NCI-H2081 (cell line): ENCODE measurements around the gene RPL37.
"Not testable (repeated sequence)": the region's sequence is repeated elsewhere in the genome, so short reads cannot be mapped to it uniquely, and the experiment has no call there.

Source experiments
- DNase-seq, 2 experiments: peaks; one replicate each; lab custom pipeline; 2025; lab: John Stamatoyannopoulos, UW

RPL37 gene

GRCh38 chr5:40834849-40835787, at the start of gene RPL37:
Gene RPL37, minus strand, starts transcription at chr5:40835222. Its CDS starts 37 bp downstream, at chr5:40835185.
- DNase-seq, result peak; percentile 99 to 100

GRCh38 chr5:40883051-40883450, 48.0 kb upstream of the RPL37 start:
- DNase-seq, result not testable (repeated sequence)

- no peak for DNase-seq
Observed at GRCh38 chr5:40882291-40882690, 47.3 kb upstream of the RPL37 start.

GRCh38 chr5:40879163-40879942, 44.3 kb upstream of the RPL37 start:
- peak; percentile 19 to 45 for DNase-seq

GRCh38 chr5:40877371-40877988, 42.5 kb upstream of the RPL37 start:
- DNase-seq, result no peak

- no peak for DNase-seq
Observed at GRCh38 chr5:40875958-40876357, 40.9 kb upstream of the RPL37 start.

- no peak for DNase-seq
Observed at GRCh38 chr5:40873286-40873880, 38.4 kb upstream of the RPL37 start.

- DNase-seq, result not testable (repeated sequence)
Observed at GRCh38 chr5:40872253-40872652, 37.2 kb upstream of the RPL37 start.

GRCh38 chr5:40871177-40871576, 36.2 kb upstream of the RPL37 start:
- DNase-seq, result no peak

GRCh38 chr5:40869384-40869783, 34.4 kb upstream of the RPL37 start:
- DNase-seq, result no peak

- no peak for DNase-seq
Observed at GRCh38 chr5:40866844-40867243, 31.8 kb upstream of the RPL37 start.

- DNase-seq, result not testable (repeated sequence)
Observed at GRCh38 chr5:40865004-40865403, 30.0 kb upstream of the RPL37 start.

- no peak for DNase-seq
Observed at GRCh38 chr5:40860711-40861110, 25.7 kb upstream of the RPL37 start.

GRCh38 chr5:40853632-40854192, 18.7 kb upstream of the RPL37 start:
- DNase-seq, result no peak

GRCh38 chr5:40847525-40847924, 12.5 kb upstream of the RPL37 start:
- DNase-seq, result no peak

GRCh38 chr5:40846371-40846770, 11.3 kb upstream of the RPL37 start:
- no peak for DNase-seq

- DNase-seq, result no peak
Observed at GRCh38 chr5:40844565-40844964, 9.5 kb upstream of the RPL37 start.

GRCh38 chr5:40842351-40842750, 7.3 kb upstream of the RPL37 start:
- DNase-seq, result no peak

- no peak for DNase-seq
Observed at GRCh38 chr5:40841068-40841805, 6.2 kb upstream of the RPL37 start, which contains the start of gene CARD6. Gene CARD6, plus strand, starts transcription at chr5:40841367. Its CDS starts 16 bp downstream, at chr5:40841383.

GRCh38 chr5:40838086-40838485, 3.1 kb upstream of the RPL37 start:
- DNase-seq, result no peak

- peak; percentile 9 to 47 for DNase-seq
Observed at GRCh38 chr5:40834391-40834848, 602 bp downstream of the RPL37 start.
